GM18507 (cell line): ENCODE results near the gene GFM1.

Source experiments
- DNase-seq: peaks from one replicate; pipeline ENCODE4 v3.0.0; 2011; ENCODE audit warnings: low read depth; ENCODE audit not compliant: insufficient read length; ENCODE audit errors: extremely low spot score
- FAIRE-seq: peaks from 2 replicates; lab custom pipeline; 2011; peaks lifted over from hg19 to GRCh38; lab: Jason Lieb, UNC

The GFM1 gene

GRCh38 chr3:158722108-158722507 is 77.8 kb downstream of the GFM1 start:
- FAIRE-seq (no peak), DNase-seq (no peak)

- FAIRE-seq: no peak
- no peak for DNase-seq
Measured at GRCh38 chr3:158723991-158724390, 79.7 kb downstream of the GFM1 start.

- no peak for FAIRE-seq
- DNase-seq: no peak
Measured at GRCh38 chr3:158725348-158726011, 81.2 kb downstream of the GFM1 start.

GRCh38 chr3:158727206-158728060 is 83.1 kb downstream of the GFM1 start:
- FAIRE-seq (peak; percentile 76), DNase-seq (peak; percentile 46)

- FAIRE-seq (no peak), DNase-seq (no peak)
Measured at GRCh38 chr3:158728061-158728377, 83.7 kb downstream of the GFM1 start.

GRCh38 chr3:158728851-158729250 is 84.5 kb downstream of the GFM1 start:
- no peak for FAIRE-seq
- DNase-seq: no peak

- DNase-seq (no peak), FAIRE-seq (no peak)
Measured at GRCh38 chr3:158731486-158731885, 87.2 kb downstream of the GFM1 start.

GRCh38 chr3:158731938-158732855 is 87.9 kb downstream of the GFM1 start, which contains the start of gene RARRES1:
Gene RARRES1, minus strand, starts transcription at chr3:158732457. Its CDS starts 42 bp downstream, at chr3:158732415.
- FAIRE-seq: no peak
- DNase-seq: peak; percentile 52

GRCh38 chr3:158732856-158733200 is 88.5 kb downstream of the GFM1 start:
- no peak for DNase-seq
- no peak for FAIRE-seq

GRCh38 chr3:158733656-158734055 is 89.3 kb downstream of the GFM1 start:
- DNase-seq: no peak
- FAIRE-seq: no peak

GRCh38 chr3:158735296-158736033 is 91.1 kb downstream of the GFM1 start:
- FAIRE-seq: no peak
- DNase-seq: no peak

GRCh38 chr3:158737410-158737809 is 93.1 kb downstream of the GFM1 start:
- no peak for DNase-seq
- no peak for FAIRE-seq

GRCh38 chr3:158737976-158738615 is 93.8 kb downstream of the GFM1 start:
- FAIRE-seq: no peak
- DNase-seq: no peak

GRCh38 chr3:158738653-158739052 is 94.3 kb downstream of the GFM1 start:
- DNase-seq (no peak), FAIRE-seq (no peak)

- DNase-seq: no peak
Measured at GRCh38 chr3:158739078-158739477, 94.8 kb downstream of the GFM1 start.

GRCh38 chr3:158739661-158740060 is 95.3 kb downstream of the GFM1 start:
- DNase-seq (no peak), FAIRE-seq (no peak)

More at GRCh38 chr3:158739078-158739477, 94.8 kb downstream of the GFM1 start:
- no peak for FAIRE-seq
